H1 (cell line): Measurements from ENCODE around the gene GALNT18. TPM values are rescaled to one million over a fixed set of nuclear protein-coding genes. Genes with fewer than 3 reads are reported as not detected.

ENCODE experiments used
- CTCF ChIA-PET: fragments of 300-600 bp; sonication (Branson Sonifier 250); formaldehyde crosslinking; loops from one replicate; lab custom pipeline; 2021; ENCODE audit not compliant: partially characterized antibody; lab: Charles Lee
- POLR2A ChIA-PET: fragments of 300-600 bp; sonication (Branson Sonifier 250); formaldehyde crosslinking; loops from one replicate; lab custom pipeline; 2021; ENCODE audit warnings: inconsistent platforms; ENCODE audit not compliant: partially characterized antibody; lab: Charles Lee
- DNase-seq, 2 experiments: peaks; one replicate each; pipeline versions ENCODE4 v3.0.0 to v3.0.0-alpha.2; 2010 to 2022; ENCODE audit warnings: low spot score in 2 of 2, low read depth in 1 of 2, mixed read lengths in 1 of 2
- FAIRE-seq: peaks from 2 replicates; lab custom pipeline; 2011; peaks lifted over from hg19 to GRCh38; lab: Jason Lieb, UNC
- H2AFZ ChIP-seq: 2 replicates; pipeline ENCODE4 v1.8.1; 2012; ENCODE audit warnings: low read length, inconsistent platforms
- H2AK5ac ChIP-seq: 2 replicates; pipeline ENCODE4 v1.6.1; 2013; ENCODE audit warnings: low read depth, low read length
- H2BK120ac ChIP-seq: replicated peaks from 2 replicates; pipeline ENCODE3; 2013; ENCODE audit warnings: low read depth, low read length, inconsistent platforms
- H2BK12ac ChIP-seq: 2 replicates; pipeline ENCODE4 v1.6.1; 2013; ENCODE audit warnings: low read depth, low read length
- H2BK15ac ChIP-seq: 2 replicates; pipeline ENCODE4 v1.6.1; 2013; ENCODE audit warnings: low read length
- H2BK20ac ChIP-seq: 2 replicates; pipeline ENCODE4 v1.6.1; 2013; ENCODE audit warnings: low read length
- H2BK5ac ChIP-seq: 2 replicates; pipeline ENCODE4 v1.6.1; 2013; ENCODE audit warnings: low read depth, low read length
- H3K14ac ChIP-seq: 2 replicates; pipeline ENCODE4 v1.6.1; 2013; ENCODE audit warnings: inconsistent platforms; ENCODE audit not compliant: insufficient read length
- H3K18ac ChIP-seq: 2 replicates; pipeline ENCODE4 v1.6.1; 2013; ENCODE audit warnings: low read length; ENCODE audit errors: extremely low read depth
- H3K23ac ChIP-seq: 2 replicates; pipeline ENCODE4 v1.6.1; 2013; ENCODE audit warnings: inconsistent platforms; ENCODE audit not compliant: insufficient read length
- H3K23me2 ChIP-seq: 2 replicates; pipeline ENCODE4 v1.6.1; 2013; ENCODE audit warnings: low read depth, low read length
- H3K27ac ChIP-seq: 2 replicates; pipeline ENCODE4 v1.6.1; 2011; ENCODE audit warnings: low read depth, low read length, inconsistent platforms
- H3K27me3 ChIP-seq, 4 experiments: replicated peaks in 1 of 4; 1 replicate in 1 of 4; 2 replicates in 3 of 4; pipeline versions ENCODE4 v1.6.1 to v1.8.1; 2011 to 2013; ENCODE audit warnings: low read length in 3 of 4, mild to moderate bottlenecking in 3 of 4, inconsistent platforms in 2 of 4, mixed read lengths in 2 of 4, moderate library complexity in 1 of 4; ENCODE audit not compliant: control insufficient read depth in 3 of 4, insufficient read depth in 3 of 4; ENCODE audit errors: extremely low read depth in 1 of 4
- H3K36me3 ChIP-seq, 4 experiments: 2 replicates each; pipeline versions ENCODE4 v1.6.1 to v1.8.1; 2011 to 2013; ENCODE audit warnings: mild to moderate bottlenecking in 4 of 4, low read length in 3 of 4, moderate library complexity in 2 of 4, control low read depth in 1 of 4, inconsistent platforms in 1 of 4; ENCODE audit not compliant: insufficient read depth in 4 of 4, control insufficient read depth in 2 of 4
- H3K4ac ChIP-seq: replicated peaks from 2 replicates; pipeline ENCODE3; 2013; ENCODE audit warnings: low read length, low read depth, mixed read lengths, inconsistent platforms; ENCODE audit not compliant: insufficient read length
- H3K4me1 ChIP-seq, 4 experiments: replicated peaks in 1 of 4; 1 replicate in 1 of 4; 2 replicates in 3 of 4; pipeline versions ENCODE4 v1.6.1 to v1.8.1; 2011 to 2013; ENCODE audit warnings: low read length in 3 of 4, inconsistent platforms in 2 of 4, mixed read lengths in 1 of 4; ENCODE audit not compliant: insufficient read depth in 4 of 4, control insufficient read depth in 3 of 4
- H3K4me2 ChIP-seq, 2 experiments: 2 replicates each; pipeline versions ENCODE4 v1.6.1 to v1.8.1; 2011 to 2013; ENCODE audit warnings: low read depth in 2 of 2, low read length in 2 of 2, control low read depth in 1 of 2, inconsistent platforms in 1 of 2, mild to moderate bottlenecking in 1 of 2; ENCODE audit not compliant: insufficient read depth in 1 of 2
- H3K4me3 ChIP-seq, 4 experiments: fragments of 200-600, 300-600 bp in 1 of 4; sonication (generic), shearing (Covaris generic), sonication (Bioruptor Twin) in 1 of 4; 2 replicates each; pipeline versions ENCODE4 v1.5.1 to v1.8.1; 2011 to 2016; ENCODE audit warnings: low read length in 4 of 4, low read depth in 3 of 4, control low read depth in 2 of 4, inconsistent platforms in 2 of 4, mild to moderate bottlenecking in 2 of 4, mixed read lengths in 1 of 4, moderate library complexity in 1 of 4; ENCODE audit not compliant: insufficient read depth in 2 of 4; ENCODE audit errors: extremely low read depth in 1 of 4
- H3K56ac ChIP-seq: replicated peaks from 2 replicates; pipeline ENCODE3; 2013; ENCODE audit warnings: low read depth, mild to moderate bottlenecking, mixed read lengths, low read length, inconsistent platforms; ENCODE audit not compliant: insufficient read length
- H3K79me1 ChIP-seq: 2 replicates; pipeline ENCODE4 v1.6.1; 2013; ENCODE audit warnings: low read depth, low read length, control low read depth
- H3K79me2 ChIP-seq, 2 experiments: 2 replicates each; pipeline versions ENCODE4 v1.6.1 to v1.8.1; 2012 to 2013; ENCODE audit warnings: low read length in 2 of 2, mild to moderate bottlenecking in 2 of 2, inconsistent platforms in 1 of 2; ENCODE audit not compliant: insufficient read depth in 2 of 2, control insufficient read depth in 1 of 2
- H3K9ac ChIP-seq, 4 experiments: replicated peaks in 1 of 4; 1 replicate in 1 of 4; 2 replicates in 3 of 4; pipeline versions ENCODE4 v1.6.1 to v1.8.1; 2011 to 2013; ENCODE audit warnings: low read depth in 3 of 4, low read length in 3 of 4, control low read depth in 2 of 4, mild to moderate bottlenecking in 2 of 4, moderate library complexity in 2 of 4, inconsistent platforms in 1 of 4; ENCODE audit errors: extremely low read depth in 1 of 4
- H3K9me3 ChIP-seq, 2 experiments: 2 replicates each; pipeline versions ENCODE4 v1.6.1 to v1.8.1; 2012 to 2013; ENCODE audit warnings: mild to moderate bottlenecking in 2 of 2, moderate library complexity in 2 of 2, control low read depth in 1 of 2, inconsistent platforms in 1 of 2, low read depth in 1 of 2, low read length in 1 of 2, mixed read lengths in 1 of 2; ENCODE audit not compliant: insufficient read depth in 2 of 2
- H4K20me1 ChIP-seq, 2 experiments: replicated peaks in 1 of 2; 2 replicates each; pipeline versions ENCODE3 to v1.8.1; 2011 to 2013; ENCODE audit warnings: inconsistent platforms in 2 of 2, low read length in 2 of 2, mild to moderate bottlenecking in 1 of 2; ENCODE audit not compliant: insufficient read depth in 2 of 2, control insufficient read depth in 1 of 2
- H4K5ac ChIP-seq: 2 replicates; pipeline ENCODE4 v1.6.1; 2013; ENCODE audit warnings: low read length, low read depth, mixed read lengths, inconsistent platforms; ENCODE audit not compliant: insufficient read length
- H4K8ac ChIP-seq: 2 replicates; pipeline ENCODE4 v1.8.0; 2013; ENCODE audit warnings: mild to moderate bottlenecking, moderate library complexity, low read length, inconsistent platforms; ENCODE audit not compliant: insufficient read depth; ENCODE audit errors: extremely low read depth
- H4K91ac ChIP-seq: replicated peaks from 2 replicates; pipeline ENCODE3; 2013; ENCODE audit warnings: low read length, mixed read lengths, inconsistent platforms; ENCODE audit not compliant: insufficient read length
- BCL11A ChIP-seq, 2 experiments: IDR thresholded peaks; one replicate each; pipeline ENCODE4 v1.6.1; 2011; ENCODE audit warnings: low read depth in 2 of 2, low read length in 2 of 2, mild to moderate bottlenecking in 2 of 2
- CREB1 ChIP-seq: IDR thresholded peaks from 2 replicates; pipeline ENCODE4 v1.6.1; 2012; ENCODE audit warnings: inconsistent platforms
- E2F6 ChIP-seq: IDR thresholded peaks from 2 replicates; pipeline ENCODE4 v1.6.1; 2012; ENCODE audit warnings: inconsistent platforms
- EP300 ChIP-seq, 2 experiments: IDR thresholded peaks; 1 replicate in 1 of 2; 2 replicates in 1 of 2; pipeline ENCODE4 v1.6.1; 2011 to 2012; ENCODE audit warnings: low read depth in 2 of 2, low read length in 2 of 2, mild to moderate bottlenecking in 2 of 2, borderline replicate concordance in 1 of 2, inconsistent platforms in 1 of 2, moderate library complexity in 1 of 2
- GABPA ChIP-seq: IDR thresholded peaks from 2 replicates; pipeline ENCODE4 v1.6.1; 2011; ENCODE audit warnings: mild to moderate bottlenecking, low read length, moderate library complexity, borderline replicate concordance; ENCODE audit not compliant: insufficient read depth
- JUND ChIP-seq: IDR thresholded peaks from 2 replicates; pipeline ENCODE4 v1.6.1; 2011; ENCODE audit warnings: mild to moderate bottlenecking, improper control_type of control experiment, low read length
- SAP30 ChIP-seq: fragments of 300-600 bp; sonication (generic); IDR thresholded peaks from 2 replicates; pipeline ENCODE4 v1.7.1; 2012; ENCODE audit warnings: low read length, moderate library complexity, mild to moderate bottlenecking, inconsistent platforms; ENCODE audit not compliant: insufficient read depth, insufficient replicate concordance
- SIRT6 ChIP-seq: IDR thresholded peaks from one replicate; pipeline ENCODE4 v1.7.1; 2012; ENCODE audit warnings: low read length, inconsistent platforms
- TAF7 ChIP-seq: optimal IDR thresholded peaks from 2 replicates; pipeline ENCODE3; 2011; ENCODE audit warnings: low read depth, mild to moderate bottlenecking, inconsistent platforms, low read length, moderate library complexity, borderline replicate concordance
- USF2 ChIP-seq: IDR thresholded peaks from 2 replicates; pipeline ENCODE4 v1.6.1; 2011; ENCODE audit warnings: low read length, improper control_type of control experiment
- YY1 ChIP-seq: IDR thresholded peaks from 2 replicates; pipeline ENCODE4 v1.6.1; 2011; ENCODE audit warnings: low read depth, mild to moderate bottlenecking, low read length
- ZNF274 ChIP-seq: IDR thresholded peaks from 2 replicates; pipeline ENCODE4 v1.7.0; 2012; ENCODE audit warnings: low read length, borderline replicate concordance; ENCODE audit errors: extremely low read depth
- WGBS, 2 experiments: shearing (Covaris generic) in 1 of 2; methylation state at CpG; one replicate each; pipeline versions ENCODE4 v1.1.6 to v1.1.7; 2013 to 2015; ENCODE audit warnings: low lambda C conversion rate in 2 of 2, mixed read lengths in 2 of 2, inconsistent platforms in 1 of 2, low coverage in 1 of 2, missing lambda C conversion rate in 1 of 2; ENCODE audit not compliant: insufficient replicate concordance in 2 of 2, insufficient coverage in 1 of 2, insufficient read length in 1 of 2; ENCODE audit errors: extremely low coverage in 1 of 2, missing lambda C conversion rate in 1 of 2; 5-methylcytosine and 5-hydroxymethylcytosine counted together
- polyA plus RNA-seq, 7 experiments: library from polyadenylated mRNA; depleted of rRNA in 3 of 7; stranded (reverse) in 5 of 7; unstranded in 2 of 7; fragments of >200 nt in 5 of 7; fragments of 200-250 nt in 2 of 7; gene quantifications; 1 replicate in 5 of 7; 2 replicates in 1 of 7; 4 replicates in 1 of 7; pipeline versions ENCODE4 v1.2.1 to v1.2.3, GENCODE V29; 2011 to 2013; ENCODE audit warnings: missing spikeins in 2 of 7, mixed read lengths in 2 of 7
- total RNA-seq: library from RNA; stranded (reverse); fragmentation: NEBNext Ultra II Directional; extraction: Animal tissue kit (Norgen Biotek cat#: 25700); gene quantifications from 2 replicates; pipeline ENCODE4 v1.2.1, GENCODE V29; 2021

Gene GALNT18
- total and polyA plus RNA-seq, 2 of the 8 experiments (the other 6 are each of a cell fraction or from before 2014, with no cell fraction given): 6.0 to 9.4 TPM

GRCh38 chr11:11281626-11282025, 340.2 kb downstream of the GALNT18 start:
- FAIRE-seq: no peak
- Histone ChIP-seq H3K23me2 (no peaks in the 10 kb centered on the region), H4K5ac (no peak overlapping the region), H3K18ac (no peak overlapping the region), H2BK120ac (no peak overlapping the region), H3K9ac (no peak overlapping the region), H3K14ac (no peak overlapping the region), H4K8ac (peak overlapping the region; percentile 12; the same call in 1 of the 2 replicates), H3K4ac (peak overlapping the region; percentile 16), H3K27me3 (no peaks in the 10 kb centered on the region), H4K91ac (peak overlapping the region; percentile 52), H3K79me2 (no peaks in the 10 kb centered on the region), H3K56ac (no peak overlapping the region), H2AK5ac (peak overlapping the region; percentile 65; the same call in 1 of the 2 replicates), H3K27ac (no peak overlapping the region), H2BK15ac (no peak overlapping the region), H4K20me1 (no peaks in the 10 kb centered on the region), H3K4me3 (no peak overlapping the region), H3K4me1 (peaks cover 5 to 10% (median 8%) of the 10 kb centered on the region in 4 experiments; a peak in 6 of 7 replicates), H2BK20ac (0 out of 2 replicates have a peak overlapping the region, but pooled peaks have one; percentile 27), H3K23ac (no peak overlapping the region), H2BK12ac (peak overlapping the region; percentile 52; the same call in 1 of the 2 replicates), H3K79me1 (no peaks in the 10 kb centered on the region), H2BK5ac (no peak overlapping the region), H3K36me3 (no peaks in the 10 kb centered on the region), H3K4me2 (no peak overlapping the region), H3K9me3 (no peaks in the 10 kb centered on the region), H2AFZ (no peak overlapping the region)
- WGBS, 2 experiments: 84% methylated on average over 5 of the region's 5 CpGs; no CpG with 5 or more reads in 1 of the 2 experiments
- POLR2A ChIA-PET: no interaction called here
- CTCF ChIA-PET: interaction anchor here (1.3 to 2.0 kb wide), 2 partner anchors 65 to 126 kb away, joined by 3 to 6 read pairs; no protein-coding TSS in a partner anchor
- no peak for DNase-seq
- no peak for TF ChIP-seq TAF7
- no peak for TF ChIP-seq SAP30
- TF ChIP-seq GABPA: no peak
- TF ChIP-seq CREB1: no peak
- no peak for TF ChIP-seq ZNF274
- no peak for TF ChIP-seq YY1
- TF ChIP-seq SIRT6: no peak
- no peak for TF ChIP-seq E2F6
- no peak for TF ChIP-seq EP300 (IDR thresholded peaks at IDR 0.05; ENCODE audit: borderline replicate concordance in 1 of 2, low read depth in 2 of 2, low read length in 2 of 2)
- no peak for TF ChIP-seq USF2
- TF ChIP-seq BCL11A (IDR thresholded peaks at IDR 0.05; ENCODE audit: low read depth in 2 of 2, low read length in 2 of 2): no peak
- no peak for TF ChIP-seq JUND
